OCI-LY1 (cell line): ENCODE data around the gene ERH.

Experiments used
- H2AFZ ChIP-seq: fragments of 200-600 bp; sonication (generic), shearing (Covaris generic); 2 replicates; pipeline ENCODE4 v1.6.0; 2014; ENCODE audit warnings: antibody characterized with exemption, mild to moderate bottlenecking, low read length
- H3F3A ChIP-seq: fragments of 200-600 bp; sonication (generic), shearing (Covaris generic); 2 replicates; pipeline ENCODE4 v1.6.0; 2014; ENCODE audit warnings: mild to moderate bottlenecking, antibody characterized with exemption, low read length, moderate library complexity; ENCODE audit not compliant: insufficient read depth
- H3K27ac ChIP-seq: fragments of 200-600 bp; sonication (generic); 2 replicates; pipeline ENCODE4 v1.5.1; 2014; ENCODE audit warnings: low read length, mixed run types, mild to moderate bottlenecking, low read depth; ENCODE audit not compliant: poor library complexity, severe bottlenecking
- H3K27me3 ChIP-seq: fragments of 200-600 bp; sonication (generic); 2 replicates; pipeline ENCODE4 v1.6.0; 2014; ENCODE audit warnings: antibody characterized with exemption, mild to moderate bottlenecking, low read length, moderate library complexity; ENCODE audit not compliant: insufficient read depth
- H3K36me3 ChIP-seq: fragments of 200-600 bp; sonication (generic); 2 replicates; pipeline ENCODE4 v1.6.1; 2014; ENCODE audit warnings: mild to moderate bottlenecking, antibody characterized with exemption, low read length, moderate library complexity, mixed read lengths; ENCODE audit not compliant: insufficient read depth
- H3K4me1 ChIP-seq: fragments of 200-600 bp; sonication (generic); 2 replicates; pipeline ENCODE4 v1.5.1; 2014; ENCODE audit warnings: mild to moderate bottlenecking, low read length, moderate library complexity; ENCODE audit not compliant: insufficient read depth, severe bottlenecking
- H3K4me2 ChIP-seq: fragments of 200-600 bp; sonication (generic), shearing (Covaris generic); 2 replicates; pipeline ENCODE4 v1.6.1; 2014; ENCODE audit warnings: low read length
- H3K4me3 ChIP-seq: fragments of 200-600 bp; sonication (generic); 2 replicates; pipeline ENCODE4 v1.5.1; 2014; ENCODE audit warnings: low read length, low read depth, mild to moderate bottlenecking, mixed read lengths; ENCODE audit not compliant: poor library complexity, severe bottlenecking
- H3K79me2 ChIP-seq: fragments of 200-600 bp; shearing (Covaris generic); 2 replicates; pipeline ENCODE4 v1.6.1; 2016; ENCODE audit warnings: mixed run types, low read length, mixed read lengths; ENCODE audit not compliant: insufficient read depth
- H3K9ac ChIP-seq: fragments of 200-600 bp; sonication (generic), shearing (Covaris generic); 2 replicates; pipeline ENCODE4 v1.6.1; 2014; ENCODE audit warnings: mild to moderate bottlenecking, low read length, mixed read lengths
- H3K9me2 ChIP-seq: fragments of 200-600 bp; sonication (generic), shearing (Covaris generic); 2 replicates; pipeline ENCODE4 v1.6.1; 2014; ENCODE audit warnings: low read depth, mild to moderate bottlenecking, low read length, mixed read lengths
- H3K9me3 ChIP-seq: fragments of 200-600 bp; shearing (Covaris generic); 2 replicates; pipeline ENCODE4 v1.6.1; 2014; ENCODE audit warnings: low read length, mixed read lengths
- H4K20me1 ChIP-seq: fragments of 200-600 bp; sonication (generic), shearing (Covaris generic); 2 replicates; pipeline ENCODE4 v1.6.0; 2016; ENCODE audit warnings: mild to moderate bottlenecking, low read length; ENCODE audit not compliant: insufficient read depth
- EZH2 ChIP-seq: fragments of 200-600 bp; sonication (generic), shearing (Covaris generic); IDR thresholded peaks from 2 replicates; pipeline ENCODE4 v1.8.0; 2017; ENCODE audit warnings: borderline replicate concordance, mixed run types, mild to moderate bottlenecking, antibody characterized with exemption, low read length, moderate library complexity, mixed read lengths
- TF ChIP-seq, protein P1 (sequence below): fragments of 200-600 bp; sonication (generic), shearing (Covaris generic); IDR thresholded peaks from 2 replicates; pipeline ENCODE4 v1.5.1; 2017; ENCODE audit warnings: mild to moderate bottlenecking, antibody characterized with exemption, low read length, moderate library complexity, mixed read lengths

Gene ERH

GRCh38 chr14:69408331-69408960, 10.3 kb upstream of the ERH start:
- Histone ChIP-seq H3F3A (no peaks in the 10 kb centered on the region), H3K9me2 (no peaks in the 10 kb centered on the region), H3K9me3 (peaks cover 13% of the 10 kb centered on the region; the same call in 1 of the 2 replicates), H3K79me2 (peaks cover 34% of the 10 kb centered on the region), H3K4me1 (no peaks in the 10 kb centered on the region), H3K4me2 (no peak overlapping the region), H4K20me1 (no peaks in the 10 kb centered on the region), H3K27ac (no peak overlapping the region), H3K4me3 (no peak overlapping the region), H3K27me3 (no peaks in the 10 kb centered on the region), H3K36me3 (peaks cover 18% of the 10 kb centered on the region), H3K9ac (no peak overlapping the region), H2AFZ (no peak overlapping the region)
- TF ChIP-seq EZH2 = no peak
- TF ChIP-seq, protein P1, sequence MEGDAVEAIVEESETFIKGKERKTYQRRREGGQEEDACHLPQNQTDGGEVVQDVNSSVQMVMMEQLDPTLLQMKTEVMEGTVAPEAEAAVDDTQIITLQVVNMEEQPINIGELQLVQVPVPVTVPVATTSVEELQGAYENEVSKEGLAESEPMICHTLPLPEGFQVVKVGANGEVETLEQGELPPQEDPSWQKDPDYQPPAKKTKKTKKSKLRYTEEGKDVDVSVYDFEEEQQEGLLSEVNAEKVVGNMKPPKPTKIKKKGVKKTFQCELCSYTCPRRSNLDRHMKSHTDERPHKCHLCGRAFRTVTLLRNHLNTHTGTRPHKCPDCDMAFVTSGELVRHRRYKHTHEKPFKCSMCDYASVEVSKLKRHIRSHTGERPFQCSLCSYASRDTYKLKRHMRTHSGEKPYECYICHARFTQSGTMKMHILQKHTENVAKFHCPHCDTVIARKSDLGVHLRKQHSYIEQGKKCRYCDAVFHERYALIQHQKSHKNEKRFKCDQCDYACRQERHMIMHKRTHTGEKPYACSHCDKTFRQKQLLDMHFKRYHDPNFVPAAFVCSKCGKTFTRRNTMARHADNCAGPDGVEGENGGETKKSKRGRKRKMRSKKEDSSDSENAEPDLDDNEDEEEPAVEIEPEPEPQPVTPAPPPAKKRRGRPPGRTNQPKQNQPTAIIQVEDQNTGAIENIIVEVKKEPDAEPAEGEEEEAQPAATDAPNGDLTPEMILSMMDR = no peak

- H3K27ac ChIP-seq = no peak overlapping the region
- H3K79me2 ChIP-seq = peaks cover 46% of the 10 kb centered on the region
- H3K27me3 ChIP-seq = no peaks in the 10 kb centered on the region
- H3K36me3 ChIP-seq = peaks cover 18% of the 10 kb centered on the region
- no peaks in the 10 kb centered on the region for H3K9me2 ChIP-seq
- TF ChIP-seq EZH2 = no peak
- TF ChIP-seq, protein P1 = no peak
- peaks cover 16% of the 10 kb centered on the region for H3K4me1 ChIP-seq
- no peaks in the 10 kb centered on the region for H3F3A ChIP-seq
- peaks cover 13% of the 10 kb centered on the region; the same call in 1 of the 2 replicates for H3K9me3 ChIP-seq
- H4K20me1 ChIP-seq = no peaks in the 10 kb centered on the region
- H2AFZ ChIP-seq = no peak overlapping the region
- H3K4me2 ChIP-seq = no peak overlapping the region
- H3K4me3 ChIP-seq = no peak overlapping the region
- H3K9ac ChIP-seq = no peak overlapping the region
These were observed 7.7 kb upstream of the ERH start for GRCh38 chr14:69405762-69406161.

DNA sequence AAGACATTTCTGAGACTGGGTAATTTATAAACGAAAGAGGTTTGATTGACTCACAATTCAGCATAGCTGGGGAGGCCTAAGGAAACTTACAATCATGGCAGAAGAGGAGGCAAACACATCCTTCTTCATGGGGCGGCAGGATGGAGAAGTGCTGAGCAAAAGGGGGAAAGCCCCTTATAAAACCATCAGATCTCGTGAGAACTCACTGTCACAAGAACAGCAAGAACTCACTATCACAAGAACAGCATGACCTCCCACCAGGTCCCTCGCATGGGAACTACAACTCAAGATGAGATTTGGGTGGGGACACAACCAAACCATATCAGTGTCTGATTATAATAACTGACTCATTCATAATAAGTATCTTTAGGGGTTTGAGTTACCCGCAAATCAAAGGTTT, 6.8 kb upstream of the ERH start:
- peaks cover 13% of the 10 kb centered on the region; the same call in 1 of the 2 replicates for H3K9me3 ChIP-seq
- H3K27me3 ChIP-seq = no peaks in the 10 kb centered on the region
- H3K9ac ChIP-seq = no peak overlapping the region
- H4K20me1 ChIP-seq = no peaks in the 10 kb centered on the region
- H3K4me3 ChIP-seq = no peak overlapping the region
- H3K79me2 ChIP-seq = peaks cover 48% of the 10 kb centered on the region
- no peaks in the 10 kb centered on the region for H3K9me2 ChIP-seq
- peaks cover 25% of the 10 kb centered on the region for H3K4me1 ChIP-seq
- no peak for TF ChIP-seq EZH2
- TF ChIP-seq, protein P1 = no peak
- no peak overlapping the region for H3K27ac ChIP-seq
- H3K4me2 ChIP-seq = no peak overlapping the region
- H3K36me3 ChIP-seq = peaks cover 18% of the 10 kb centered on the region
- H3F3A ChIP-seq = no peaks in the 10 kb centered on the region
- H2AFZ ChIP-seq = no peak overlapping the region
